Stimulated activated CD8-positive, alpha-beta memory T cell treated with anti-CD3 and anti-CD28 coated beads, Interleukin-2, amount 100 ng/mL, for 1 hour (primary cell): ENCODE measurements around the gene SHROOM3.

Experiments
- DNase-seq, 2 donors: peaks; one replicate each; pipeline ENCODE4 v3.0.0-alpha.2; 2020; ENCODE audit warnings: low read depth in 2 of 2

SHROOM3 gene

DNA sequence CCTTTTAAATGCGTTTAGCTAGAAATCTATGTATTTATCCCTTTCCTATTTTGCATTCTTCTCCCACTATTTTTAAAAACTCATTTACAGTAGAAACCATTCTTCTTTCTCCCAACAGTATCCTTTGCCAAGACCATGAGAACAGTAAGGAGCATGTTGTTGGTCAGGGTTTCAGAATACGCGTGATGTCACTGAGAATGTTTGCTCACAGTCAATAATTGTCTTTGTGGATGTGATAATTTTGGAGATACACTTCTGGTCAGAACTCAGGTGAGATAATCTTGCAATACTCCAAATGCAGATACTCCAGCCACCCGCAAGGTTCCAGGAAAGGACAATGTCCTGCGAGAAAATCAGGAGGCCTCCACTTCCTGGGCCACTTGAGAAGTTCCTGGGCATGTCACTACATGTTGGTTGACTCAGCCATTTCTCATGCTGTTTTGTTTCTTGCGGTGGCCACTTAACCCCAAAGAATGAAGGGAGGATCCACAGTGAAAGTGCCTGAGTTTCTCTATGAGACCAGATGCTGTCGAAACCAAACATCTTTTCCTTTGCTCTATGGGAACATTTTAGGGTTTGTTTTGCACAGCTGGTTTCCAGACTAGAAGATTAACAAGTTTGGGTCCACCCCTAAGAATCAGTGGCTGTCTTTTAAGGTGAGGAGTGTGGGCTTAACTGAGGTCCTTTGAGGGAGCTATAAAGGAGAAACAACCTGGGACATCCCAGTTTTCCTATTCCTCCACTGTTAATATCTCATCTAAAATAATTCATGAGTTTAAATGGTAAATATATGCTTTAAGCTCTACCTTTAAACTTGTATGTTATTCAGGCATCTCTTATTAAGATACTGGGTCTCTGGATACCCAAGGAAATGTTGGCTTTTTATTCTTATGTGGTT is 346.9 kb downstream of the SHROOM3 start:
- DNase-seq = no peak

DNA sequence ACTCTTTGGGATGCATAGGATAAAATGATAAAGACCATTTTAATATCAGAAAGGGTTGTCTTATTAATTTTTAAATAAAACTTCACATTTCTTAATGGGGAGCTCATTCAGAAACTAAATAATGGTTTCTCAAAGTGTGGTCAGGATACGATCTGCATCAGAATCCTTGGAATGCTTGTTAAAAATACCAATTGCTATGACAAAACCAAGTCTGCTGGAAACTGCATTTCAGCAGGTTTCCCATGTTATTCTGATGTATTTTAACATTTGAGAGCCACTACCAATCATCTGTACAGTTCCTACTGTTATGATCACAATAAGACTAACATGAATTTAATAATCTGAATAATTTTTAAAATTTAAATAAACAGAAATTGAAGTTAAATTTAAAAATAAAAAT is 347.8 kb downstream of the SHROOM3 start:
- no peak for DNase-seq

DNA sequence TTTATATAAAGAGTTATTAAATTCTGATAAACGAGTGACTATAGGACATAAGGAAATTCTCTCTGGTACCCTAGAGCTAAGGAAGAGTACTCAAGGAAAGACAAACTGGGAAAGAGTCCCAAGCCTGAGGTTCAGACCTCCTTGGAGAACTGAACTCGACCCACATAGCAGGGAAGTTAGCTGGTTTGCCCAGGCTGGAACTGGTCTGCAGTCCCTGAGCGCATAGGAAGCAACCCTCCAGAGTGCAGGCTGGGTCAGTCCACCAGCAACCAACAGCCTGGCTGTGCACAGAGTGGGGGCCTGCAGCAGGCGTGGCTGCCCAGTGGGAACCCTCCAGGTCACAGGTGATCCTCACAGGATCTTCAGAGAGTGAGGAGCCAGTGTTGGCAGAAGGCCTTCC is 348.8 kb downstream of the SHROOM3 start:
- DNase-seq = no peak

DNA sequence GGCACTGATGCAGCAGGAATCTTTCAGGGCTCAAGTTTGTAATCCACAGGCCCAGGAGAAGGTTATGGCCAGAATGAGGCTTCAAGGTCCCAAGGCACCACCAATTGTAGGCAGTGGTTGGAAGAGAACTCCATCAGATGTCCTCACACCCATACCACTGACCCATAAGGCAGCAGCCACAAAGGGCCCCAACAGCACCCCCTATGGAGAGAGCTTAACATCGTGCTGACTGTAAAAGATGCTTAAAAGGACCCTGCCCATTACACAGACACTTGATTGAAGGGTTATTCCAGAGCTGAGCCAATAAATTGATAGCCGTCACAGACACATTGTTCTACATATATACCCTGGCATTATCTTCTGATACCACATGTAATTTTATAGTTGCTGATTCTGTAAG is 349.2 kb downstream of the SHROOM3 start:
- no peak for DNase-seq

DNA sequence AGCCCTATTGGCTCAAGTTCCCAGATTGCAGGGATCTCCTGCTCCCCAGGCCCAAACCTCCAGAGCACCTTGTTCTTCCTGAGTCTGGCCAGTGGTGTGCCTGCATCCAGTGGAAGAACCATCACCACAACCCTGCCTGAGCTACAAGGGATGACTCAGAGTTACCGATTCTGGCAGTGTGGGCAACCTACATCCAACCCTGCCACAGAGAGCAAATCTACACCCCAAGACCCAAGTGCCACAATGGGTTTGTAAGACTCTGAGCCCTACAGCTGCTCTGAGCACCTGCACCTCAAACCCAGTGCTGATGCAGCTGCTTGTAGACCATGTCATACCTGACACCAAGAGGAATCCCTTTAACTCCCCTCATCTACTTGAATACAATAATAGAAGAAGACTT is 352.9 kb downstream of the SHROOM3 start:
- DNase-seq = no peak

DNA sequence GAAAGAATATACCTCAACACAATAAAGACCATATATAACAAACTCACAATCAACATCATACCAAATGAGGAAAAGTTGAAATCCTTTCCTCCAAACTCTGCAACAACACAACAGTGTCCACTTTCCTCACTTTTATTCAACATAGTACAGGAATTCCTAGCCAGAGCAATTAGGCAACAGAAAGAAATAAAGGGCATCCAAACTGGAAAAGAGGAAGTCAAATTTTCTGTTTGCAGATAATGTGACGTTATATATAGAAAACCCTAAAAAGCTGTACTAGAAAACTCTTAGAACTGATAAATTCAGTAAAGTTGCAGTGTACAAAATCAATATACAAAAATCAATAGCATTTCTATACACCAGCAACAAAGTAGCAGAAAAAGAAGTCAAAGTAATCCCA is 355.3 kb downstream of the SHROOM3 start:
- no peak for DNase-seq

DNA sequence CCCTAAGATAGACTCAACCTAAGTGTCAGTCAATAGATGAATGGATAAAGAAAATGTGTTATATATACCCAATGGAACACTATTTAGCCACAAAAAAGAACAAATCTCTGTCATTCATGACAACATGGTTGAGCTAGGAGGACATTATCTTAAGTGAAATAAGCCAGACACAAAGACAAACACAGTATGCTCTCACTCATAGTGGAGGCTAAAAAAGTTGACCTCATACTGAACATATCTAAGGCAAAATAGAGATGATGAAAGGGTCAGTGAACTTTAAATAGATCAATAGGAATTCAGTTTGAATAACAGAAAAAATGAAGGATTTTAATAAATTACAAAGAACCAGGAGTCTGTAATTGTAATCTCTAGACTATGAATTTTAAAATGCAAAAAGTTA is 356.4 kb downstream of the SHROOM3 start:
- no peak for DNase-seq

DNA sequence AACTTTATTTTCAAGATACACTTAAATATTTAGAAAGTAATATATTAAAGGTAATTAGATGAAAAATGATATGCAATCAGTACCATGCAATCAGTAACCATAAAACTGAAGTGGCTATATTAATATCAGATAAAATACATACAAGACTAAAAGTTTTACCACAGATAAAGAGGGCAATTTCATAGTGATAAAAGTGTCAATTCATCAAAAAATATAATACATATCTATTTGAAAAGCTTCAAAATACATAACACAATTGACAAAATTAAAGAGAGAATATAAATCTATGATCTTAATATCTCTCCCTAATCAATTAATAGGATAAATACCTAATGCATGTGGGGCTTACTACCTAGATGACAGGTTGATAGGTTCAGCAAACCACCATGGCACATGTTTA is 357.4 kb downstream of the SHROOM3 start:
- DNase-seq = no peak

DNA sequence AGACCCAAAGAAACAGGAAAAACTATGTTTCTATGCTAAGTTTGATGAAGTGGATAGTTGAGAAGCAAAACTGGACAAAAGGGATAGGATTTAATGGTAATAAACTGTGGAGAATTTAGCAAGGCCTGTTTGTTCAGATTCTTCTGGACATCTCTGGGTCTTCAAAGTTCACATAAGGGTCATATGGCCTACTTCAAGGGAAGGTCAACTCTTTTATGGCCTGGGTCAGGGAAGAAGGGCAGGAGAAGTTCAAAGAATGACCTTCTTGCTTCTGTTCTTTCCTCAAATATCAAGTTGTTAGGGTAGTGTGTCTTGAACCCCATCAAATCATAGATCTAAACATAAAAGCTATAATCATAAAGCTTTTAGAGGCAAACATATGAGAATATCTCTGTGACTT is 360.2 kb downstream of the SHROOM3 start:
- no peak for DNase-seq

DNA sequence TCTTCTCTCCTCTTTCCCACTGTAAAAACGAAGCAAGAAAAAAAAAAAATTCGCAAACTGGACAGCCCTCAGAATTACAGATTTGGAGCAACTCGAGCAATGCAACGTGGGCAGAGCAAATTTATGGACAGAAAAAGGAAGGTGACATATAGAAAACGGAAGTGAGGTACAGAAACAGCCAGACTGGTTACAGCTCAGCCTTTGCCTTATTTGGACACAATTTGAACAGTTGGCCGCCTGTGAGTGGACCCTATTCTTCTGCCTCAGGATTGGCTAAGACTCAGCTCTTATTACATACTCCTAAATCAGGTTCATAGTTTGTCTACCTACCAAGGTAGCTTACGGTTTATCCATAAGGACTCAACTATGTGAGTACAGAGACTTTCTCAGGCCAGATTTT is 364.1 kb downstream of the SHROOM3 start:
- DNase-seq = no peak

DNA sequence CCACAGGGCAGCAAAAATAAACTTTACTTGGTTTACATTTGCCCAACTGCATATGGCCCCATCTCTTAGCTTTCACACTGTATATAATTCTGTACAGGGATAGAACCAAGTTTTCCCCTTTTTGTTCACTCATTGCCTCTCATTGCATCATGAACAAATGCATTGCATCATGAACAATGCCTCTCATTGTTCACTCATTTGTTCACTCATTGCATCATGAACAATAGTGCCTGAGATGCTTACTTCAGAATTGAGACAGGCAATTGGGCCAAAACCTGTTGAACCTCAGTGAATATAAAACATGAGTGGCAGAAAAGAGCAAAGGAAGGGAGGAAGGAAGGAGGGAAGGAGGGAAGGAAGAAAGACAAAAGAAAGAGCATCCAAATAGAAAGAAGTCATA is 364.7 kb downstream of the SHROOM3 start:
- DNase-seq = no peak

DNA sequence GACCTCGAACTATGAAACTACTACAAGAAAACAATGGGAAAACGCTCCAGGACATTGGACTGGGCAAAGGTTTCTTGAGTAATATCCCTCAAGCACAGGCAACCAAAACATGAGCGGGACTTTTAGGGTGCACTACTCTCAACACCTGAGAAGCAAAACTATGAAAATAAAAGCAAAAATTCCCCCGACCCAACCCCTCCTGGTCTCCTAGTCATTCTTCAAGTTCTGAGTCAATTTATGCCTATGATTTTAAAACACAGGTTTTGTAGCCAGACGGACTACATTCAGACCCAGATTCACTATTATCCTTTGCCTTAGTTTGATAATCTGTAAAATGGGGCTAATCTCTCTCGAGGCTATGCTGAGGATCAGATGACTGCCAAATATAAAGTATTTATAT is 365.9 kb downstream of the SHROOM3 start:
- DNase-seq = no peak

DNA sequence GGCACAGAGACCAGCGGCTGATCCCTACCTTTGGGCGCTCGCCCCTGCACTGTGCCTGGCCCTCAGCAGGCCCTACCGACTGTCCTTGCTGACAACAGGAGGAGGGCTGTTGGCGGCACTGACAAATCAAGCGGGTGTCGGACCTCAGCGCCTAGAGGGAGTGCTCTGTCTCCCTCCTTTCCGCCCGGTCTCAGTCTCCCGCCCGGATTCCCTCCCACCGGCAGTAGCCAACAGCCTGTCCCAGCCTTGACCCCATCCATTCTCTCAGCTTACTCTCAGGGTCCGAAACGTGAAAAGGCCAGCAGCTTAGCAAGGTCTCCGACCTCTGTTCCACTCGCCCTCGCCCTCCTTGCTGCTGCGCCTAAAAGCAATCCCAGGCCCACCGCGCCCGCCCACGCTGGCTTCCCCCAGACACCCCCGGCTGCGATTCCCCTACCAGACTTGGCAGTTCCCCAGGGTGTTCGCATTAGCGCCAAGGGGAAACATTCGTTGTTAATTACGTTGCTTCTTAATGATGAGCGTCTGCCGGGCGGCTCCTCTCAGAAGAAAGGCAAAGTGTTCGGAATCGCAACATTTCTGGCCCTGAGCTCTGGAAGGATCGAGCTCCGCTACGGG is 366.7 kb downstream of the SHROOM3 start:
- DNase-seq = no peak

DNA sequence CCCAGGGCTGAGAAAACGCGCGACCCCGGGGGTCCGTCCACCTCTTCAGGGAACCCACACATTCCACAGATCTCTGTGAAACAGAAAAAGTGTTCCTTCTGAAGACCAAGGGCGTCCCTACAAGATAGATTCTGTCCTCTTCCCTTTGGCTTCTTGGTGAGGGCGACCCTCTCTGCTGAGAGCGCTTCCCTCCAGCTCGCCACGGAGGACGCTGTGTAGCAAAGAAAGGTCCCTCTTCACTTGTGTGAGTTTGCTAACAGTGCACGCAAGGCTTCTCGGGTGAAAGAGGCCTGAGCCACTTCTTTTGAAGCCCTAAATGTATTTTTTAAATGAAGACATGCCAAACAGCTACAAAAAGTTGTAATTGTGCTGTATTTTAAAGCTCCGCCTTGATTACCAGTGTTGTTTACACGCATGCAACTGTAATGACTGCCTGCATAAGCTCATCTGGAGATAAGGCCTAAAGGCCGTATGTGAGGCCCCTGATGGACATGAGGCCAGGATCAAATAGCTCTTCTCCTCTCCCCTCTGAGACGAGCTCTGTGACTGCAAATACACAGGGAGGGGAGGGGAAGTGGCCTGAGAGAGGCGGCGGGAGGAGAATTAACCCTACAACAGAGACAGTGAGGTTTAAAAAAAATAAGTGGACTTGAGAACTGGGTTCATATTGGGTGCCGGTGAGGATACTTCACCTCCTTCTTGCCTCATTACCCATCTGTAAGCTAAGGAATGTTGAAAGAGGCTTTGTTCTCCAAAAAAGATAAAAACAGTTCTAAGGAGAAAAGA is 367.4 kb downstream of the SHROOM3 start:
- DNase-seq = no peak

DNA sequence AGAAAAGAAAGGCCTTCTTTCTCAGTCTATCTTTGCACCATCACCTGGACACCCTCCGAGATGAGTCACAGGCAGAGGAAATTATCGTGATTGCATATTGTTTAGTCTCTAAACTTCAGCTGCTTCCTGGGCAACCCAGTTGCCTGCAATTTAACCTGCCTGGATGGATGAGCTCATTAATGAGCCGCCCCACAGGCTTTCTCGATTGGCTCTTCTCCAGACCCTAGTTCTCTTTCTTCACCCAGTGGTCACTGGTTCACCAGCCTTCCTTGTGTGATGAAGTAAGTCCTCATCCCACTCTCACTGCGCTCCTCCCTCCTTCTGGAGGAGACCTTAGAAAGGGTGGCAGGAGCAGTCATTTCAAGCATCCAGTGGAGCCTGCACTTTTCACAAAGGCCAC is 368.5 kb downstream of the SHROOM3 start:
- no peak for DNase-seq

DNA sequence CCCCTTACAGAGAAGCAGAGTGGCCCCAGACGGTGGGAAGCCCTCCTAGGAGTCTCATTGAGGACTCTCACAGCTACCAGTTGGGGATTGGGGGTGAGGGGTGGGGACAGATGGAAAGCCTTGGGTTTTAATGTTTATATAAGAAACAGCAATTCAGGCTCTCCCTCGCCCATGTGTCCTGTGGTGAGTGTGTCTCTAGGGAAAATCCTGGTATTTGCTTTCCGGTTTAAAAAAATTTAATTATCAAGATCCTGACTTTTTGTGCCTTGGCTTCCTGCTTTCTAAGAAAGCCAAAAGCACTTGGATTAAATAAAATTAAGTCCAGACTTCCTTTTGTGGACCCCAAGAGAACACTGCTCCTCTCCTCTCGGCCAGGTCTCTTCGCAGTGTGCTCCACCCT is 369.1 kb downstream of the SHROOM3 start:
- DNase-seq = no peak

DNA sequence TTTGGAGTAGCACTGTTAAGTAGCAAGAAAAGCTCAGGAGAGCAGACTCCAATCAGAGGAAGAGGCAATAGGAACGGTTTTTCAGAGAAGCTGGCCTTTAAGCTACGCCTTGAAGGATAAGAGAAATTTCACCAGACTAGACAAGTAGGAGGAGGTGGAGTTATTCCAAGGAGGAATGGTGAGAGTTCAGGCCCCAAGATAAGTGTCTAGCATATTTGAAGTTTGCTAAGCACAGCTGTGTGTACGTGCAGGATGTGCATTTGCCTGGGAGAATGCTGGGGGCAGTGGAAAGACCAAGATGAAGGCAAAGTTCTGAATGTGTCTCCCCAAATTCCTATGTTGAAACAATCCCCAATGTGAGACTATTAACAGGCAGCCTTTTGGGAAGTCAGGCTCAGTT is 371.3 kb downstream of the SHROOM3 start:
- no peak for DNase-seq

DNA sequence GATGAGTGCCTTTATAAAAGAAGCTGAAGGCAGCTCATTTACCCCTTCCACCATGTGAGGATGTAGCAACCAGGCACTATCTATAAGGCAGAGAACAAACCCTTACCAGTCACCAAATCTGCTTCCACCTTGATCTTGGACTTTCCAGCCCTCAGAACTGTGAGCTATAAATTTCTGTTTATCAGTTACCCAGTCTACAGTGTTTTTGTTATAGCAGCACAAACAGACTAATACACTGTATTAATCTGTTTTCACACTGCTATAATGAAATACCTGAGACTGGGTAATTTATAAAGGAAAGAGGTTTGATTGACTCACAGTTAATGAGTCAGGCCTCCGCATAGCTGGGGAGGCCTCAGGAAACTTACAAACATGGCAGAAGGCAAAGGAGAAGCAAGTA is 371.7 kb downstream of the SHROOM3 start:
- DNase-seq = no peak

DNA sequence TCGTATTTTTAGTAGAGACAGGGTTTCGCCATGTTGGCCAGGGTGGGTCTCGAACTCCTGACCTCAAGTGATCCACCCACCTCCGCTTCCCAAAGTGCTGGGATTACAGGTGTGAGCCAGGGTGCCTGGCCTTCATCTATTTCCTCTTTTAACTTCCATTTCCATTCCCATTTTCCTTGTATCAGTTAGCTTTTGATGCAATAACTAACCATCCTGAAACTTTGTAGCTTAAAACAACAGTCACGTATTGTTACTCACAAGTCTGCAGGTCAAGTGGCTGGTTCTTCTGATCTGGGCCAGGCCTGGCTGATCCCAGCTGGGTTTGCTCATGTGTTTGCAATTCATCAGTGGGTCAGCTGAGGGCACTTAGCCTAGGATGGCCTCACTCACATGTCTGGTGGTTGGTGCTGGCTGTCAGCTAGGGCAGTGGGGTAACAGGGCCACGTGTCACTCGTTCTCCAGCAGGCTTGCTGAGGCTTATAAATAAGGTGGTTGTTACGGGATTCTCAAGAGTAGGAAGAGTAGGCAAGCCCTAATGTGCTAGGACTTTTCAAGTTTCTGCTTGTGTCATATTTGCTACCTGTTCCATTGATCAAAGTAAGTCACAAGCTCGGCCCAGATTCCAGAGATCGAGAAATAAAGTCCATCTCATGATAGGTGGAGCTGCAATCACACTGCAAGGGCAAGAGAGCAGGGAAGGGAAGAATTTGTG is 374.7 kb downstream of the SHROOM3 start:
- no peak for DNase-seq

DNA sequence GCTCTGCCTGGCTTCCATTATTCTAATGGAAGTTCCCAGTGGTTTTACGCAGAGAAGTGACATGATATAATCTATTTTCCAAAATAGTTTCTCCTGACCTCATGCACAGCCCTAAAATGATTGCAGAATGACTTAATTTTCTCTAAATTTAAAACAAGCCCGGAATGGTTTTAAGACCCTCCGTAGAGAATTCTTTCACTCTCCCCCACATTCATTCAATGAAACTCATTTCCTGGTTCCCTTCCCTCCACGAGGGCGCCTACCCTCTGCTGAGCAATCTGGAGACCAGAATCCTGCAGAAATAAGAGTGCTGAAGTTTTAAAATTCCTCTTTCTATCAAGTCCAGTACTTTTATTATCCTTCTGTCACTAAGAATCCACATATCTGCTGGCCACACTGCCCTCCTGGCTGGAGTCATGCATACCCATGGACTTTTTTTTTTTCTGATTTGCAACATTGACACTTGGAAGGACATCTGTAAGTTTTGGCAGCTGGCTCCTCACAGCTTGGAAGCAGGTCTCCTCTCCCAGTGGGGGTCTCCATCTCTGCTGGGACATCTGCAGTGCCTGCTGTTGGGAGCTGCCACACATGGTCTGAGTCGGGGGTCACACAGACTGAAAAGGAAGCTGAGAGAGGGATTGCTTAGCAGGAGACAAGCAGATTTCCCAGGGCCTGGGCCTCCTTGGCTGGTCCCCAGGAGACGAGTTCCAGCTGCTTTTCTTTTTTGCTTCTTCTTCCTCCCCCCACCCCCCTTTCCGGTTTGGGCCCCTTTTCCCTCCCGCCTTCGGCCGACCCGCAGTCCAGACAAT is 376.8 kb downstream of the SHROOM3 start:
- no peak for DNase-seq

DNA sequence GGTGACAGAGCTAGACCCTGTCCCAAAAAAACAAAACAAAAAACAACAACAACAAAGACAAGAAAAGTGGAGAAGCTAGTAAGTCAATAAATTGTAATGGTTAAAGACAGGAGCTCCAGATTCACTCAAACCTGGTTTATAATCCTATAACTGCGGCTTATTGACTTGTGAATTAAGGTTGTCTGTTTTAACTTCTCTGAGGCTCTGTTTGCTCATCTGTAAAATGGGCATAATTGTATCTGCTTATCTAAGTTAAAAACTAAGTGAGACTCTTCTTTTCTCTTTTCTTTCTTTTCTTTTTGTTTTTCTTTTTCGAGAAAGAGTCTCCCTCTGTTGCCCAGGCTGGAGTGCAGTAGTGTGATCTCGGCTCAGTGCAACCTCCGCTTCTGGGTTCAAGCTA is 378.0 kb downstream of the SHROOM3 start:
- no peak for DNase-seq
